Astrocyte of the spinal cord (primary cell): Measurements from ENCODE around the gene CAMK2A.

Experiments used
- DNase-seq: peaks from one replicate; pipeline ENCODE4 v3.0.0; 2011; ENCODE audit warnings: low read depth, low spot score
- H3K4me3 ChIP-seq: 2 replicates; pipeline ENCODE4 v1.5.1; 2011; ENCODE audit warnings: low read depth, mild to moderate bottlenecking, low read length, moderate library complexity
- in situ Hi-C: cut with HindIII; loops from 2 replicates; pipeline ENCODE4 v1.10.0; 2017; ENCODE audit warnings: low sequenced_read_pairs
- TF ChIP-seq, protein P1 (sequence below): IDR thresholded peaks from 2 replicates; pipeline ENCODE4 v1.5.1; 2012; ENCODE audit warnings: low read depth, mild to moderate bottlenecking, low read length, inconsistent platforms

Gene CAMK2A

DNA sequence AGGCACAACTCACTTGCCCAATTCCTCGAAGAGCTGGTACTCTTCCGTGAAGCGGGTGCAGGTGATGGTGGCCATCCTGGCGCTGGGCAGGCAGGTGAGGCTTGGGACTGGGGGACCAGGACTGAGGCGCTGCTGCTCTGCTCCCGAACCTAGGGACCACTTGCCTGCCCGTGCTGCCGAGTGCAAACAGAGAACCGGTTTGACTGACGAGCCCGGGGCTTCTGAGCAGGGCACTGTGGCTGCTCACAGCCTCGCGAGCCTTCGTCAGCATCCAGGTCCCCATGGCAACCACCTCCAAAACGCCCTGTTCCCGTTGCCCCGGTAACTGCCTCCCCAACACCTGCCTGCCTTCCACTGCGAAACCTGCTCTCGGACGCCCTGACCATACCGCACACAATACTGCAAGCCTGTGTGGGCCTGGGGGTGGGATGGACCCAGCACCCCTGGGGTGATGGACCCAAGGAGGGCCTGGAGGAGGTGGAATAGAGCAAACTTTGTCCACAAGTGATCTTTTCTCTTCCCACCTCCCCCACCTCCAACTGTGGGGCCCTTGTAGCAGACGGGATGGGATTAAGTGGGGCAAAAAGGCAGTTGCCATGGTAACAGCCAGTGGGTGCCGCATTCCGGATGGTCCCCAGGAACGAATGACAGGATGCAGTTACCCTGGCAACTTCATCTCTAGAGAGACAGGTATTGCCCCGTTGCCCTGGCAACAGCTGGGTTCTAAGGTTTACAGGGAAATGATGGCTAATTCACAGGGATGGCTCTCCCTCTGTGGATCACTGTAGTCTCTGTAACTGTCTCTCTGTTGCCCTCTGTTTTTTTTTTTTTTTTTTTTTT is at the start of gene CAMK2A:
Gene CAMK2A (minus strand): TSS at position 223 of the 840 bp plus-strand sequence. CDS start 148 bp downstream, at position 75.
- in situ Hi-C loops, result no loop called here
- no peak within 1 kb of the TSS for H3K4me3 ChIP-seq
- TF ChIP-seq, protein P1, sequence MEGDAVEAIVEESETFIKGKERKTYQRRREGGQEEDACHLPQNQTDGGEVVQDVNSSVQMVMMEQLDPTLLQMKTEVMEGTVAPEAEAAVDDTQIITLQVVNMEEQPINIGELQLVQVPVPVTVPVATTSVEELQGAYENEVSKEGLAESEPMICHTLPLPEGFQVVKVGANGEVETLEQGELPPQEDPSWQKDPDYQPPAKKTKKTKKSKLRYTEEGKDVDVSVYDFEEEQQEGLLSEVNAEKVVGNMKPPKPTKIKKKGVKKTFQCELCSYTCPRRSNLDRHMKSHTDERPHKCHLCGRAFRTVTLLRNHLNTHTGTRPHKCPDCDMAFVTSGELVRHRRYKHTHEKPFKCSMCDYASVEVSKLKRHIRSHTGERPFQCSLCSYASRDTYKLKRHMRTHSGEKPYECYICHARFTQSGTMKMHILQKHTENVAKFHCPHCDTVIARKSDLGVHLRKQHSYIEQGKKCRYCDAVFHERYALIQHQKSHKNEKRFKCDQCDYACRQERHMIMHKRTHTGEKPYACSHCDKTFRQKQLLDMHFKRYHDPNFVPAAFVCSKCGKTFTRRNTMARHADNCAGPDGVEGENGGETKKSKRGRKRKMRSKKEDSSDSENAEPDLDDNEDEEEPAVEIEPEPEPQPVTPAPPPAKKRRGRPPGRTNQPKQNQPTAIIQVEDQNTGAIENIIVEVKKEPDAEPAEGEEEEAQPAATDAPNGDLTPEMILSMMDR, result no peak
- DNase-seq, result no peak

DNA sequence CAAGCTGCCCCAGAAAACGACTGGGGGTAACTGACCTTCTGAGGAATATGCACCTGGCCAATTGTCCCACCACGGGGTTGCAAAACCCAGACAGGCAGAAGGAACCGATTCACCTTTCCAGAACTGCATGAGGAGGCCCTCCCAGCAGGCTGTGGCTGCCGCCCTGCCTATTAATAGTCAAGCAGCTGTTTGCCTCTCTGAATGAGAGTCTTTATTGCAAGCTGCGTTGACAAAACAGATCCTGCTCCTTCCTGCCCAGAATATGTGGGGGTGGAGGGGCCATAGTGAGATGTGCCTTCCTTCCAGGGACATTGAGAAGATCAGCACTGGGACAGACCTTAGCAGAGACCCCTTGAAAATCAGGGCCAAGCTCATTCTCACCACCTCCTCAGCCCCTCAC is 49.6 kb upstream of the CAMK2A start:
- H3K4me3 ChIP-seq, result no peak overlapping the region
- TF ChIP-seq, protein P1, result no peak
- no peak for DNase-seq
- in situ Hi-C loops, result no loop called here

DNA sequence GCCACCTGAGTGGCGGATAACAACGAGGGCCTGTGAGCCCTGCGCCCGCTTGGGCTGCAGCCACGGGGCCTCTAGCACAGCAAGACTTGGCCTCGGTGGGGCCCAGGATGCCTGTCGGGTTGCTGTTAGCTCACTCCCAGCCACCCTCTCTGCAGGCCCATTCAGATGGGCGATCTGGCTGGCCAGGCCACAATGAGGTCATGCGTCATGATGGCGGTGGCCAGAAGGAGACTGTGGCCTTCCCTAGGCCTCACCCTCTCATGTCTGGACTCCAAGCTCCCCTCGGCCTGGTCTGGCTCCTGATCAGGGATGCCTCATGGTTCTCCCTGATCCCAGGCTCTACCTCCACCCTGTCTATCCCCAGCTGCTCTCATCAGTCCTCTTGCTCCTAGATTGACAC is 49.0 kb upstream of the CAMK2A start:
- in situ Hi-C loops, result no loop called here
- DNase-seq, result no peak
- TF ChIP-seq, protein P1, result no peak
- no peak overlapping the region for H3K4me3 ChIP-seq

DNA sequence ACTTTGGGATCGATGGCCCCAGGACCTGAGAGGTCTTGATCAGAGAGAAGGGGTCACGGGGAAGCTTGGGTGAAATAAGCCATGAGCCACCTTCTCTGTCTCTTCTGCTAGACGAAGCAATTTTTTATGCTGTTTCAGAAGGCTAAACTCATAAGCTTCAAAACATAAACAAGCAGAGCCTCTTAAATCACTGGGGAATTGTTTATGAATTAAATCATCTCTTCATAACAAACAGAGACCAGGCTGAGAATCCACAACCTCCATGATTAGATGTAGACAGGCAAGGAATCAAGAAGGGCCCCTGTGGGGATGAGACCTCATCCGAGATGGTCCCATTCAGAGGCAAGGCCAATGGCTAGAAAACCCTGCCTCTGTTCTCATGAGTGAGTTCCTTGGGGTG is 46.2 kb upstream of the CAMK2A start:
- no peak for DNase-seq
- in situ Hi-C loops, result no loop called here
- TF ChIP-seq, protein P1, result no peak
- no peak overlapping the region for H3K4me3 ChIP-seq

DNA sequence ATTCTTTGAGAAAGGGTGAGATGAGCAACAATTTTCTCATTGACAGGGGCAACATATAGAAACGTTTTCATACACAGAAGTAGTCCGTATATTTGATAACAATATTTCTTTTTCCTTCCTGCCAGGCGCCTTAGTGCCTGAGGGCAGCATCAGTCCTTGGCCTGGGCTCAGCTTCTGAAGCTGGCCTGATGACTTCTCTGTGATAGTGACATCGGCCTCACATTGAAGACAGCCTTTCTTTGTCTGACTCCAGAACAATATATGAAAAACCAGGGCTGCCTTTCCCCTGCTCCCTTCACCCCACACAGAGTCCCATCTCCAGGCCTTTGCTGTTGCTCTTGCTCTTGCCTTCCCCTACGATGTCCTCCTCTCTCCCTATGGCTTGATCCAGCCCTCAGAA is 43.8 kb upstream of the CAMK2A start:
- in situ Hi-C loops, result no loop called here
- H3K4me3 ChIP-seq, result no peak overlapping the region
- TF ChIP-seq, protein P1, result no peak

DNA sequence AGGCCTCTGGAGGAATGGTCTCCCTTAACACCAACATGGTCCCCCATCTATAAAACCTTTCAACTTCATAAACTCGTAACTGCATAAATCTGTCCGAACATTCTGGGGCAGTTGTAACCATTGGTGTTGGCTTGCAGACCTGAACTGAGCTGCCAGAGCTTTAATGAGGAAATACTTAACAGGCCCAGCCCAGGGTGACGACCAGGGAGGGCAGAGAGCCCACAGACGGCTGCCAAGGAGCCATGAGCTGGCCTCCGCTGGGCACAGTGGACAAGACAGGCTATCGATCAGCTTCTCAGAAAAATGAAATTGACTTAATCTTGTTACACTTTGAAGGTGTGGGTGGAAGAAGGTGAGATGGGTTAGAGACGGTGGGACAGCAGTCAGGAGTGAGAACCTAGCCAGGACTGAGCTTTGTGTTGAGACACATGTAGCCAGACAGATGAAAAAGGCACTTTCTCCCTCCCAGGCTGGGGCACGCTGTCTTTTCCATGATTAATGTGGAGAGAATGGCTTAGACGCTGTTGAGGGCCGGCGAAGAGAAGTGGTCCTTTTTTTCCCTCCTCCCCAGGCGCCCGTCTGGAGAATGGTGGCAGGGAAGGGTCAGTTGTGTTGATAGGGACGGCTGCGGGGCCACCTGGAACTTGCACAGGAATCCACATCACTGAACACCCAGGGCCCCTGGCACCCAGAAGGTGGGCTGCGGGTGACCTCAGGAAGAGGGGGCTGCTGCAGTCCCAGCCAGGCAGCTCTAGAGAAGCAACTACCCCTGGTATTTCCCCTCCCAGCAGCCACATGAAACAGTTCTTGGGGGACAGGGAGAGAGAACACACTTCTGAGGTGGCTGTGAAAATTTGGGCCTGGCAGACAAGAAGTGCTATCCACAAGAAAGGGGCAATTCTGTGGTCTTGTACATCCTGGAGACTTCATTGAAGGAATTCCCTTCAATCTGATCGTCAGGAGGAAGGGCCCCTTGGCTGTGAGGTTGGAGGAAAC is 40.6 kb upstream of the CAMK2A start:
- no peak for DNase-seq
- in situ Hi-C loops, result no loop called here
- TF ChIP-seq, protein P1, result no peak
- H3K4me3 ChIP-seq, result no peak overlapping the region

More for the DNA sequence above, 43.8 kb upstream of the CAMK2A start:
- DNase-seq, result no peak
